Measurements from ENCODE around the gene DPP10. TPM values are rescaled to one million over a fixed set of nuclear protein-coding genes. Genes with fewer than 3 reads are reported as not detected.

DPP10 gene
- total RNA-seq, 1 experiment from 2014 or later = not detected

DNA sequence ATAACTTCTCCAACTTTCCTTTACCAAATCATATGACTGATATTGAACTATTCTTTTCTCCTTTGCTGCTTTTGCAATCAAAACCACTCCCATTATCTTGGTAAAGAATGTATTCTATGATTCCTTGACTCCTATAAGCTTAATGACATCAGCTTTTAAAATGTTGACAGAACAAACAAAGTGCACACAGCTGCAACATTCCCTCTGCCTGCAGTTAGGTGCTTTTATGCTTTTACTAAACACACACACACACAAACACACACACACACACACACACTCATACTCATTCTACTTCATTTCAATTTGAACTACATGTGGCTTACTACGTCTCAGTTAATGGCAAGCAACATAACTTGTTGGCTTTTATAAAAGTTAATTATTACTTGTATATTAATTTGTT is 946.6 kb downstream of the DPP10 start:
- Histone ChIP-seq H3K27ac (ENCODE audit: low read length) (no peak overlapping the region), H3K27me3 (ENCODE audit: low read length) (no peaks in the 10 kb centered on the region), H3K9me3 (ENCODE audit: low read length) (no peaks in the 10 kb centered on the region), H3K36me3 (ENCODE audit: low read depth, low read length) (no peaks in the 10 kb centered on the region), H3K9me2 (replicated peaks; ENCODE audit: low read length) (no peaks in the 10 kb centered on the region), H3K4me2 (ENCODE audit: low read length) (no peak overlapping the region), H3K4me3 (ENCODE audit: low read length) (no peak overlapping the region), H4K20me1 (ENCODE audit: low read length) (no peaks in the 10 kb centered on the region), H2AFZ (ENCODE audit: low read length) (no peak overlapping the region), H3K9ac (ENCODE audit: low read length) (no peak overlapping the region), H3K4me1 (ENCODE audit: insufficient read depth, low read length) (no peaks in the 10 kb centered on the region), H3K79me2 (ENCODE audit: low read length) (no peaks in the 10 kb centered on the region), H3F3A (ENCODE audit: low read length, unreplicated experiment) (no peaks in the 10 kb centered on the region)
- intact Hi-C loops (cut with micrococcal nuclease) = no loop called here
- no peak for TF ChIP-seq EZH2 (IDR thresholded peaks at IDR 0.05; ENCODE audit: low read length, unreplicated experiment)
- TF ChIP-seq, protein P1, sequence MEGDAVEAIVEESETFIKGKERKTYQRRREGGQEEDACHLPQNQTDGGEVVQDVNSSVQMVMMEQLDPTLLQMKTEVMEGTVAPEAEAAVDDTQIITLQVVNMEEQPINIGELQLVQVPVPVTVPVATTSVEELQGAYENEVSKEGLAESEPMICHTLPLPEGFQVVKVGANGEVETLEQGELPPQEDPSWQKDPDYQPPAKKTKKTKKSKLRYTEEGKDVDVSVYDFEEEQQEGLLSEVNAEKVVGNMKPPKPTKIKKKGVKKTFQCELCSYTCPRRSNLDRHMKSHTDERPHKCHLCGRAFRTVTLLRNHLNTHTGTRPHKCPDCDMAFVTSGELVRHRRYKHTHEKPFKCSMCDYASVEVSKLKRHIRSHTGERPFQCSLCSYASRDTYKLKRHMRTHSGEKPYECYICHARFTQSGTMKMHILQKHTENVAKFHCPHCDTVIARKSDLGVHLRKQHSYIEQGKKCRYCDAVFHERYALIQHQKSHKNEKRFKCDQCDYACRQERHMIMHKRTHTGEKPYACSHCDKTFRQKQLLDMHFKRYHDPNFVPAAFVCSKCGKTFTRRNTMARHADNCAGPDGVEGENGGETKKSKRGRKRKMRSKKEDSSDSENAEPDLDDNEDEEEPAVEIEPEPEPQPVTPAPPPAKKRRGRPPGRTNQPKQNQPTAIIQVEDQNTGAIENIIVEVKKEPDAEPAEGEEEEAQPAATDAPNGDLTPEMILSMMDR (conservative IDR thresholded peaks at IDR 0.05; ENCODE audit: low read depth, low read length) = no peak
- TF ChIP-seq EZH2phosphoT487 (IDR thresholded peaks at IDR 0.05; ENCODE audit: borderline replicate concordance, low read length) = no peak
- no TSS peak for BruUV-seq (replicated peaks)
- ChIA-PET CTCF (no interaction called here), POLR2A (ENCODE audit: unreplicated experiment) (no interaction called here)
- DNase-seq = no peak
- no peak for ATAC-seq

DNA sequence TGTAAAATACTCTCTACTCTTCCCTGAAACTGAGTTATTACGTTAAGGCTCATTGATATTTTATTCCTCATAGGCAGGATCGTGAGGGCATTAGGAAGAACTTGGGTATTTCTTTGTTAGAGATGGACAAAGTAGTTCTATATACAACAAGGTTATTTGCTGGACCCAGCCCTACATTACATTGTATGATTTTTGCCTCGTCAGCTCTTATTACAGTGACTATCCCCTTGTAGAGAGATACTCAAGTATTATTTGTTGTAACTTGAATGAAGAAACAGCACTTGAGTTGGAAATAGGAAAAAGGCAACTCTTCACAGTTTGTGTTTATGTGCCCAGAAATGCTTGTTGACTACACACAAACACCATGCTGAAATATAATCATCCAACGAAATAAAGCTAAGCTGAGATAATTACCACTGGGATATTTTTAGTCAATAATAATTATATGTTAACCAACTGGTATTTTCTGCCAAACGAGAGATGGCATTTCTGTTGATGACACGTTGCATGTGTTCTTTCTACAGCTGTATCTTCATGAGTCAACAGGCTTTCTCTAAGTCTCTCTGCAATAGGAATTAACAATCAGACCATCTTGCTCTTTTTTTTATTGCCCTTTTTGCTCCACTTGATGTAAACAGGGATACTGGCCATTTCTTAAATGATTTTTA is 947.6 kb downstream of the DPP10 start:
- no peak overlapping the region for H3K4me2 ChIP-seq (ENCODE audit: low read length)
- H2AFZ ChIP-seq (ENCODE audit: low read length) = no peak overlapping the region
- H3K27ac ChIP-seq (ENCODE audit: low read length) = no peak overlapping the region
- ChIA-PET CTCF (no interaction called here), POLR2A (ENCODE audit: unreplicated experiment) (no interaction called here)
- no peaks in the 10 kb centered on the region for H3K9me2 ChIP-seq (replicated peaks; ENCODE audit: low read length)
- H3K27me3 ChIP-seq (ENCODE audit: low read length) = no peaks in the 10 kb centered on the region
- no peak for TF ChIP-seq EZH2phosphoT487 (IDR thresholded peaks at IDR 0.05; ENCODE audit: borderline replicate concordance, low read length)
- TF ChIP-seq, protein P1 (conservative IDR thresholded peaks at IDR 0.05; ENCODE audit: low read depth, low read length) = no peak
- TF ChIP-seq EZH2 (IDR thresholded peaks at IDR 0.05; ENCODE audit: low read length, unreplicated experiment) = no peak
- ATAC-seq (no peak), DNase-seq (no peak)
- no peaks in the 10 kb centered on the region for H3K36me3 ChIP-seq (ENCODE audit: low read depth, low read length)
- no peaks in the 10 kb centered on the region for H3K9me3 ChIP-seq (ENCODE audit: low read length)
- no peaks in the 10 kb centered on the region for H3K4me1 ChIP-seq (ENCODE audit: insufficient read depth, low read length)
- H3K4me3 ChIP-seq (ENCODE audit: low read length) = no peak overlapping the region
- H4K20me1 ChIP-seq (ENCODE audit: low read length) = no peaks in the 10 kb centered on the region
- intact Hi-C loops (cut with micrococcal nuclease) = no loop called here
- no peak overlapping the region for H3K9ac ChIP-seq (ENCODE audit: low read length)
- H3F3A ChIP-seq (ENCODE audit: low read length, unreplicated experiment) = no peaks in the 10 kb centered on the region
- BruUV-seq (replicated peaks) = no TSS peak
- no peaks in the 10 kb centered on the region for H3K79me2 ChIP-seq (ENCODE audit: low read length)

DNA sequence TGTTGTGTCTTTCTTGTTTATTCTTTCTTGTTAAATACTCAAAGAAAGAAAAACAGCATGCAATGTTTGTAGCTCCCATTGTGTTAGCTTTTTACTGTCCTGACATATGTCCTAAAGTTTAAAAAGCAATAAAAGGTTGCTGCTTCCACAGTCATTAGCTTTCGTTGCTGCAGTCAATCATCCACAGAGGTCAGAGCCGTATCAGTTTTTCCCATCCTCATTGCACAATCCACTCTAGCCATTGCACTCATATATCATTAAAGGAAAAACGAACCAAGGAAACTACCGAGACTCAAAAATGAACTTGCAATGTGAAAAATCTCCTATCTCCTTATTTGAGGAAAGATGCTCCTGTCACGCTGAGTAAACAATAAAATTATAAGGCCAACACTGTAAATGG is 954.1 kb downstream of the DPP10 start:
- Histone ChIP-seq H3K9ac (ENCODE audit: low read length) (no peak overlapping the region), H3K27me3 (ENCODE audit: low read length) (no peaks in the 10 kb centered on the region), H3K9me2 (replicated peaks; ENCODE audit: low read length) (no peaks in the 10 kb centered on the region), H4K20me1 (ENCODE audit: low read length) (no peaks in the 10 kb centered on the region), H3K79me2 (ENCODE audit: low read length) (no peaks in the 10 kb centered on the region), H3K4me3 (ENCODE audit: low read length) (no peak overlapping the region), H3K27ac (ENCODE audit: low read length) (no peak overlapping the region), H3F3A (ENCODE audit: low read length, unreplicated experiment) (no peaks in the 10 kb centered on the region), H3K4me2 (ENCODE audit: low read length) (no peak overlapping the region), H3K4me1 (ENCODE audit: insufficient read depth, low read length) (no peaks in the 10 kb centered on the region), H3K36me3 (ENCODE audit: low read depth, low read length) (no peaks in the 10 kb centered on the region), H3K9me3 (ENCODE audit: low read length) (no peaks in the 10 kb centered on the region), H2AFZ (ENCODE audit: low read length) (no peak overlapping the region)
- no TSS peak for BruUV-seq (replicated peaks)
- TF ChIP-seq EZH2phosphoT487 (IDR thresholded peaks at IDR 0.05; ENCODE audit: borderline replicate concordance, low read length) (no peak), EZH2 (IDR thresholded peaks at IDR 0.05; ENCODE audit: low read length, unreplicated experiment) (no peak)
- TF ChIP-seq, protein P1 (conservative IDR thresholded peaks at IDR 0.05; ENCODE audit: low read depth, low read length) = no peak
- intact Hi-C loops (cut with micrococcal nuclease) = no loop called here
- no peak for ATAC-seq
- ChIA-PET POLR2A (ENCODE audit: unreplicated experiment) (no interaction called here), CTCF (no interaction called here)
- no peak for DNase-seq

All from PC-3 (cell line).